ENCODE data around the gene POC1B. TPM values are rescaled to one million over a fixed set of nuclear protein-coding genes. Genes with fewer than 3 reads are reported as not detected.

The POC1B gene
- total and polyA plus RNA-seq, 8 donors, result 19.5 to 27.8 (median 23.1) TPM

- Histone ChIP-seq H3K27ac (no peak overlapping the region), H3K9me3 (no peaks in the 10 kb centered on the region), H3K27me3 (no peaks in the 10 kb centered on the region), H3K4me3 (no peak overlapping the region), H3K4me1 (no peaks in the 10 kb centered on the region), H3K36me3 (no peaks in the 10 kb centered on the region)
- ATAC-seq (no peak), DNase-seq (no peak)
- intact Hi-C loops (cut with DNase I), result no loop called here
- TF ChIP-seq CTCF (IDR thresholded peaks at IDR 0.05), result no peak
Measured at GRCh38 chr12:89559753-89560152, 33.9 kb upstream of the POC1B start.

GRCh38 chr12:89556976-89557375 lies 31.1 kb upstream of the POC1B start:
- no peak for TF ChIP-seq CTCF (IDR thresholded peaks at IDR 0.05)
- Histone ChIP-seq H3K4me3 (no peak overlapping the region), H3K9me3 (no peaks in the 10 kb centered on the region), H3K4me1 (no peaks in the 10 kb centered on the region), H3K27ac (no peak overlapping the region), H3K27me3 (no peaks in the 10 kb centered on the region), H3K36me3 (no peaks in the 10 kb centered on the region)
- no peak for DNase-seq
- ATAC-seq, result no peak
- intact Hi-C loops (cut with DNase I), result no loop called here

- H3K27ac ChIP-seq, result no peak overlapping the region
- no peak for DNase-seq
- intact Hi-C loops (cut with DNase I), result no loop called here
- no peak overlapping the region for H3K4me3 ChIP-seq
- H3K9me3 ChIP-seq, result no peaks in the 10 kb centered on the region
- no peaks in the 10 kb centered on the region for H3K36me3 ChIP-seq
- H3K27me3 ChIP-seq, result no peaks in the 10 kb centered on the region
- no peaks in the 10 kb centered on the region for H3K4me1 ChIP-seq
- TF ChIP-seq CTCF (IDR thresholded peaks at IDR 0.05), result no peak
- ATAC-seq, result no peak
Measured at GRCh38 chr12:89552376-89552775, 26.5 kb upstream of the POC1B start.

GRCh38 chr12:89551747-89552146 lies 25.9 kb upstream of the POC1B start:
- ATAC-seq (no peak), DNase-seq (no peak)
- Histone ChIP-seq H3K4me3 (no peak overlapping the region), H3K27me3 (no peaks in the 10 kb centered on the region), H3K9me3 (no peaks in the 10 kb centered on the region), H3K4me1 (no peaks in the 10 kb centered on the region), H3K36me3 (no peaks in the 10 kb centered on the region), H3K27ac (no peak overlapping the region)
- intact Hi-C loops (cut with DNase I), result no loop called here
- no peak for TF ChIP-seq CTCF (IDR thresholded peaks at IDR 0.05)

- no peak for ATAC-seq
- Histone ChIP-seq H3K4me1 (peaks cover 0 to 27% of the 10 kb centered on the region in 2 donors), H3K9me3 (no peaks in the 10 kb centered on the region), H3K27ac (no peak overlapping the region), H3K4me3 (no peak overlapping the region), H3K27me3 (no peaks in the 10 kb centered on the region), H3K36me3 (no peaks in the 10 kb centered on the region)
- TF ChIP-seq CTCF (IDR thresholded peaks at IDR 0.05), result no peak
- intact Hi-C loops (cut with DNase I), result no loop called here
- DNase-seq, result no peak
Measured at GRCh38 chr12:89547101-89547500, 21.3 kb upstream of the POC1B start.

Measured in left lung (tissue), 10 donors.